Fibroblast of skin of scalp (primary cell): ENCODE results near the gene OTX1.
"Not testable (repeated sequence)": the region's sequence is repeated elsewhere in the genome, so short reads cannot be mapped to it uniquely, and the experiment has no call there.

ENCODE experiments used
- DNase-seq: peaks from one replicate; pipeline ENCODE4 v3.0.0-alpha.2; 2013

OTX1 gene

DNA sequence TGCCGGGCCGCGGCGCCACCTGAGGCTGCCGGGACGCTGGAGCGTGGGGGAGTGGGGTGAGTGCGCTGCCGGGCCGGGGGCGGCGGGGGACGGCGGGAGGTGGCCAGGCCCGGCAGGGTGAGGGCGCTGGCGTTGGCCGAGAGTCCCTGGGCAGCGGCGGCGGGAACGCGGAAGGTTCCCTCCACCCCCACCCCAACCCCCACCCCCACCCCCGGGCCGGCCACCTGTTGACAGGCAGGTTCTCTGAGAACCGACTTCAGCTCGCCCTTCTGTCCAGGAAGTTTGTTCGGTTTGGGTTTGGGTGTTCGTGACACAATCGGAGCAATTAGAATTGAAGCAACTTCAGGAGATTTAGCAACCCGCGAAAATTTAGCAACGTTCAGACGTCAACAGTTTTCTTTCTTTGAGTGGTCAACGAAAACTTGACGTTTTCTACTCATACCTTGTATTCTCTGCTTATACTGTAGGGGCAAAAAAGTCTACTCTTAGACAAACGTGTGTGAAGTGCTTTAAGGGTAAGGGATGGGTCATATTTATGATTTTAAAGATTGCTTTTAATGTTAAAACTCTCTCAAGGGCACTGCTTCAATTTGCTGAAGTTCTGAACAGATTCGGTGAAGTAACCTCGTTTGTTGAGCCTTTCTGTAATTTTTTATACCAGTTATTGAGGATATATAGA lies 9.3 kb downstream of the OTX1 start:
- no peak for DNase-seq

GRCh38 chr2:63060472-63060991 lies 9.9 kb downstream of the OTX1 start:
- no peak for DNase-seq

GRCh38 chr2:63064197-63064596 lies 13.6 kb downstream of the OTX1 start:
- DNase-seq = no peak

DNA sequence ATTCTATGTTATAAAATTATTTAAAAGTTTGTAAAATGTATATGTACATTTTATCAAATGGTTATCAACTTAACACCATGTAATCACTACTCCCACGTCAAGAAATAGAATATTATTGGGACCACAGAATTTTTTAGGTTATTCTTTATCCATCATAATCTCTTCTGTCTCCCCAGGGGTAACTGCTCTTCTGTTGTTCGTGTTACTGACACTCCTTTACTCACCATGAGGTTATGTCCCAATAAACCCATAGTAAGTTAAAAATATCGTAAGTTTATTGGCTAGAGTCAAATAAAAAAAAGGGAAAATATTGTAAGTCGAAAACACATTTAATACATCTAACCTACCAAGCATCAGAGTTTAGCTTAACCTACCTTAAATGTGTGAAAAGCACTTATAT lies 14.0 kb downstream of the OTX1 start:
- no peak for DNase-seq

- no peak for DNase-seq
Measured at GRCh38 chr2:63066265-63066664, 15.6 kb downstream of the OTX1 start.

DNA sequence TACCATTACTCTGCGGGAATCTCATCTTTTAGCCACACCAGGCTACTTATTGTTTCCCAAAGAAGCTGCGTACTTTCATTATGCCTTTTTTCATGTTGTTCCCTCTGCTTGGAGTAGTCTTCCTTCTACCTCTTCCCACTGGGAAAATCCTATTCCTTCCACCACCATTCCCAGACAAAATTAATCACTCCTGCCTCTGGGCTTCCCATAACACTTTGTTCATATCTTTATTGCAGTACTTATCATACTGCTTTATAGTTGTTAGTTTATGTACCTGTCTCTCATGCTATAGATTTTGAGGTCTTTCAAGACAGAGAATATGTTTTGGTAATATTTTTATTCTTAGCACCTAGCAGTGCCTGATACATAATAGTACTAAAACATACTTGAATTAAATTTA lies 16.2 kb downstream of the OTX1 start:
- no peak for DNase-seq

- no peak for DNase-seq
Measured at GRCh38 chr2:63071664-63072063, 21.0 kb downstream of the OTX1 start.

- no peak for DNase-seq
Measured at GRCh38 chr2:63073994-63074393, 23.4 kb downstream of the OTX1 start.

- not testable (repeated sequence) for DNase-seq
Measured at GRCh38 chr2:63074399-63074798, 23.8 kb downstream of the OTX1 start.

- DNase-seq = no peak
Measured at GRCh38 chr2:63078852-63079606, 28.4 kb downstream of the OTX1 start.

GRCh38 chr2:63081404-63081803 lies 30.8 kb downstream of the OTX1 start:
- no peak for DNase-seq

DNA sequence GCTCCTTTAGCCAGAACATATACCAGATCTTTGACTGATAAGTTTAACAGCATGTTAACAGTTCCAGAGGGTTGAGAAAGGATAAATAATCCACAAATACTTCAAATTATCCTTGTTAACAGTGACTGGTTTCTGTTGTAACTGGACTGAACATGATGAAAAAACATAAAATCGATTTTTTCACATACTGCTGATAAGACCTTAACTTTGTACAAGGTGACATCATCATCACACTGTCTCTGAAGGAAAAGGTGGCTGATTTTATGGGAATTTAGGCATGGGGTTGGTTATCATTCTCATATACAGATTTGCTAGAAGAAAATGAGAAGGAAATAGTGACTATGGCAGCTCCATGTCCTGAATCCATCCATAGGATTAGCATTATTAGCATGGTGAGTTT lies 36.1 kb downstream of the OTX1 start:
- no peak for DNase-seq

- no peak for DNase-seq
Measured at GRCh38 chr2:63092401-63092800, 41.8 kb downstream of the OTX1 start.

- DNase-seq = no peak
Measured at GRCh38 chr2:63092857-63093256, 42.2 kb downstream of the OTX1 start.

GRCh38 chr2:63093502-63093901 lies 42.9 kb downstream of the OTX1 start:
- no peak for DNase-seq

GRCh38 chr2:63096491-63096890 lies 45.9 kb downstream of the OTX1 start:
- DNase-seq = no peak

DNA sequence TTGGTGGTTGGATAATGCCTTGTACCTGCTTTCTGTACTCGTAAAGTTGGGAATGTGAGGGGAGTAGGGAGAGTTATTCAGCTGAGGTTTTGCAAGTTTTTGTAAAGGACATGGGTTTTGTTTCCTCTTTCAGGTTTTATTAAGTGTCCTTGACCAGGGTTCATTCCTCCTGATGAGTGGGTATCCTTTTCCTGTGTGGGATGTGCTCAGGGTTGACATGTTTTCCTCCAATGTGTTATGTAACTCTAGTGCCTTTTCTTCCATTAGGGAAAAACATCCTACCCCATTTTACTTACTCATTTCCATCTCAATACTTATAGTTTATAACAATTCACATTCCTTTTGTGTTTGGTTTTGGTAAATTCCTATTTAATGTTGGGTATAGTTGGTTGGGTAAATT lies 48.4 kb downstream of the OTX1 start:
- DNase-seq = no peak

DNA sequence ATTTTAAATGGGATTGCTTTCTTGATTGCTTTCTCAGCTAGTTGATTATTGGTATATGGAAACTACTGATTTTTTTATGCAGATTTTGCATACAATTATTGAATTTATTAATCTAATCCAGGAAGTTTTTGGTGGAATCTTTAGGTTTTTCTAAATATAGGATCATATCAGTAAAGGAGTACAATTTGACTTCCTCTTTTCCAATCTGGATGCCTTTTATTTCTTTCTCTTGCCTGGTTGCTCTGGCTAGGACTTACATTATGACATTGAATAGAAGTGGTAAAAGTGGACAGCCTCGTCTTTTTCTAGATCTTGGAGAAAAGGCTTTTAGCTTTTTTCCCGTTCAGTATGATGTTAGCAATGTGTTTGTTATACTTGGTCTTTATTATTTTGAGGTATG lies 51.3 kb downstream of the OTX1 start:
- DNase-seq = no peak

DNA sequence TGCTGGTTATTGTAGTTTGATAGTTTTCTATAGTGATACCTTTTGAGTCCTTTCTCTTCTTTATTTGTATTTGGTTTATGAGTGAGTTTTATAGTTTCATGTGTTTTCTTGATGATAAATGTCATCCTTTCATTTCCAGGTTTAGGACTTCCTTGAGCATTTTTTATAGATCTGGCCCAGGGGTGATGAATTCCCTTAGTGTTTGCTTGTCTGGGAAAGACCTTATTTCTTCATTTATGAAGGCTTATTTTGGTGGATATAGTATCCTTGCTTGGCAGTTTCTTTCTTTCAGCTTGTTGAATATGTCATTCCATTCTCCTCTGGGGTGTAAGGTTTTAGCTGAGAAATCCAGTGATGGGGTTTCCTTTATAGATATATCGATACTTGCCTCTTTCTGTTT lies 53.9 kb downstream of the OTX1 start:
- DNase-seq = no peak
